Measurements from ENCODE around the gene BCL2L15. TPM values are rescaled to one million over a fixed set of nuclear protein-coding genes. Genes with fewer than 3 reads are reported as not detected.

The BCL2L15 gene
- total and polyA plus RNA-seq, 2 of the 13 experiments (the other 11 are each of a cell fraction or from before 2014, with no cell fraction given), result 0.03 to 0.27 TPM

DNA sequence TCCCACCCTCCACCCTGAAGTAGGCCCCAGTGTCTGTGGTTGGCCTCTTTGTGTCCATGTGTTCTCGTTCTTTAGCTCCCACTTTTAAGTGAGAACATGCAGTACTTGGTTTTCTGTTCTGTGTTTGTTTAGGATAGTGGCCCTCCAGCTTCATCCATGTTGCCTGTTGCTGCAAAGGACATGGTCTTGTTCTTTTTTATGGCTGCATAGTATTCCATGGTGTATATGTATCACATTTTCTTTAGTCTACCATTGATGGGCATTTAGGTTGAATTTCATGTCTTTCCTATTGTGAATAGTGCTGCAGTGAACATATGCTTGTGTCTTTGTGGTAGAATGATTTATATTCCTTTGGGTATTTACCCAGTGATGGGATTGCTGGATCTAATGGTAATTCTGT lies 47.8 kb upstream of the BCL2L15 start (continued):
- no peak for TF ChIP-seq KAT2B (IDR thresholded peaks at IDR 0.05; ENCODE audit: borderline replicate concordance, low read depth, low read length)

DNA sequence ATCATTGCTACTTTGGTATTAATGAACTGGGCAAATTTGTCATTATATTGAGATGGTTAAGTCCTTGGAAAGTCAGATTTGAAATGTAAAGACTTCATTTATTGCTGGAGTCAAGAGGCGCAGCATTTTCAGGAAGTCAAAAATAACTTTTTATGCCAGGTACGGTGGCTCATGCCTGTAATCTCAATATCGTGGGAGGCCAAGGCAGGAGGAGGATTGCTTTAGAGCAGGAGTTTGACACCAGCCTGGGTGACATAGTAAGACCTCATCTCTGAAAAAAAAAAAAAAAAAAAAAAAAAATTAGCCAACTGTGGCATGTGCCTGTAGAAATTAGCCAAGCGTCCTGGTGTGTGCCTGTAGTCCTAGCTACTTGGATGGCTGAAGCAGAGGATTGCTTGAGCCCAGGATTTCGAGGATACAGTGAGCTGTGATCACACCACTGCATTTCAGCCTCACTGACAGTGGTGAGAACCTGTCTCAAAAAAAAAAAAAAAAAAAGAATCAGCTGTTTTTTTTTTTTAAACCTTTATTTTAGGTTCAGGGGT lies 47.2 kb upstream of the BCL2L15 start:
- FAIRE-seq, result no peak
- TF ChIP-seq FOXK2 (IDR thresholded peaks at IDR 0.05), result no peak
- no peak for TF ChIP-seq JUNB (CRISPR knock-in tag; IDR thresholded peaks at IDR 0.05; ENCODE audit: borderline replicate concordance)
- no peak for TF ChIP-seq PHF21A (CRISPR knock-in tag; IDR thresholded peaks at IDR 0.05)
- TF ChIP-seq TRIM24 (CRISPR knock-in tag; IDR thresholded peaks at IDR 0.05), result no peak
- no peak for TF ChIP-seq RELA (CRISPR knock-in tag; IDR thresholded peaks at IDR 0.05)
- no peak for TF ChIP-seq SMAD1 (CRISPR knock-in tag; IDR thresholded peaks at IDR 0.05; ENCODE audit: borderline replicate concordance, low read depth)
- TF ChIP-seq POLR2A (IDR thresholded peaks at IDR 0.05; ENCODE audit: insufficient read depth in 1 of 2, low read depth in 2 of 2, low read length in 2 of 2), result no peak
- TF ChIP-seq, protein P1, sequence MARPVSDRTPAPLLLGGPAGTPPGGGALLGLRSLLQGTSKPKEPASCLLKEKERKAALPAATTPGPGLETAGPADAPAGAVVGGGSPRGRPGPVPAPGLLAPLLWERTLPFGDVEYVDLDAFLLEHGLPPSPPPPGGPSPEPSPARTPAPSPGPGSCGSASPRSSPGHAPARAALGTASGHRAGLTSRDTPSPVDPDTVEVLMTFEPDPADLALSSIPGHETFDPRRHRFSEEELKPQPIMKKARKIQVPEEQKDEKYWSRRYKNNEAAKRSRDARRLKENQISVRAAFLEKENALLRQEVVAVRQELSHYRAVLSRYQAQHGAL (CRISPR knock-in tag; IDR thresholded peaks at IDR 0.05; ENCODE audit: not compliant biosample characterization), result no peak
- TF ChIP-seq, protein P2, sequence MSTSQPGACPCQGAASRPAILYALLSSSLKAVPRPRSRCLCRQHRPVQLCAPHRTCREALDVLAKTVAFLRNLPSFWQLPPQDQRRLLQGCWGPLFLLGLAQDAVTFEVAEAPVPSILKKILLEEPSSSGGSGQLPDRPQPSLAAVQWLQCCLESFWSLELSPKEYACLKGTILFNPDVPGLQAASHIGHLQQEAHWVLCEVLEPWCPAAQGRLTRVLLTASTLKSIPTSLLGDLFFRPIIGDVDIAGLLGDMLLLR (CRISPR knock-in tag; IDR thresholded peaks at IDR 0.05), result no peak
- Histone ChIP-seq H3K27me3 (ENCODE audit: control insufficient read depth in 1 of 2, insufficient read depth in 2 of 2, low read length in 2 of 2) (no peaks in the 10 kb centered on the region; a peak in 1 of 5 replicates), H3K4me2 (ENCODE audit: low read depth, low read length) (no peak overlapping the region), H2AFZ (ENCODE audit: low read length) (no peak overlapping the region), H3K79me2 (ENCODE audit: insufficient read depth, low read length) (peaks cover 93% of the 10 kb centered on the region), H4K20me1 (ENCODE audit: insufficient read depth, low read length) (peaks cover 23% of the 10 kb centered on the region), H3K4me3 (replicated peaks in 1 of 3; ENCODE audit: insufficient read depth in 1 of 3, low read depth in 2 of 3, low read length in 3 of 3) (no peak overlapping the region), H3K9ac (ENCODE audit: insufficient read depth, low read depth, low read length) (no peak overlapping the region), H3K36me3 (replicated peaks in 1 of 2; ENCODE audit: control insufficient read depth in 1 of 2, insufficient read depth in 2 of 2, low read length in 2 of 2) (no peaks in the 10 kb centered on the region), H3K9me3 (ENCODE audit: low read length) (no peaks in the 10 kb centered on the region), H3K4me1 (ENCODE audit: insufficient read depth, low read length) (peaks cover 59% of the 10 kb centered on the region), H3K27ac (ENCODE audit: extremely low read length, insufficient read depth, low read length) (no peak overlapping the region)
- ATAC-seq, result no peak
- ChIA-PET CTCF (ENCODE audit: low intra/inter-chr PET ratio, low total read pairs) (no interaction called here), POLR2A (no interaction called here)
- intact Hi-C loops (cut with micrococcal nuclease; ENCODE audit: unreplicated experiment), result no loop called here
- DNase-seq (ENCODE audit: low spot score), result no peak
- in situ Hi-C loops (cut with HindIII; ENCODE audit: extremely low pct_ligation_motif_present, low pct_unique_long_range_greater_than_20kb), result no loop called here
- WGBS (ENCODE audit: low lambda C conversion rate), result 95% methylated on average over 5 of the region's 5 CpGs
- BruUV-seq (replicated peaks), result no TSS peak

Data from HepG2 (cell line).